Fibroblast of lung (primary cell): ENCODE data around the gene PRG2. TPM values are rescaled to one million over a fixed set of nuclear protein-coding genes. Genes with fewer than 3 reads are reported as not detected.

Experiments
- DNase-seq, 2 donors: peaks; one replicate each; pipeline versions ENCODE4 v3.0.0 to v3.0.0-alpha.2; 2010; ENCODE audit warnings: low read depth in 2 of 2
- H2AFZ ChIP-seq: 2 replicates; pipeline ENCODE4 v1.5.1; 2012; ENCODE audit warnings: low read length, control low read depth, inconsistent platforms
- H3K27ac ChIP-seq: 2 replicates; pipeline ENCODE4 v1.5.1; 2011; ENCODE audit warnings: low read length, control low read depth; ENCODE audit not compliant: insufficient read depth
- H3K27me3 ChIP-seq: 2 replicates; pipeline ENCODE4 v1.5.1; 2011; ENCODE audit warnings: mild to moderate bottlenecking, low read length; ENCODE audit not compliant: control insufficient read depth, insufficient read depth
- H3K36me3 ChIP-seq: 2 replicates; pipeline ENCODE4 v1.5.1; 2011; ENCODE audit warnings: low read length; ENCODE audit not compliant: control insufficient read depth, insufficient read depth
- H3K4me1 ChIP-seq: 2 replicates; pipeline ENCODE4 v1.5.1; 2011; ENCODE audit warnings: low read length; ENCODE audit not compliant: control insufficient read depth, insufficient read depth; ENCODE audit errors: extremely low read depth
- H3K4me2 ChIP-seq: 2 replicates; pipeline ENCODE4 v1.5.1; 2011; ENCODE audit warnings: low read length, control low read depth; ENCODE audit not compliant: insufficient read depth; ENCODE audit errors: extremely low read depth
- H3K4me3 ChIP-seq, 4 experiments: fragments of 200-600 bp in 1 of 4; sonication (generic) in 1 of 4; replicated peaks in 1 of 4; 2 replicates each; pipeline ENCODE4 v1.5.1; 2011 to 2016; ENCODE audit warnings: low read length in 4 of 4, low read depth in 3 of 4, mild to moderate bottlenecking in 3 of 4, control low read depth in 2 of 4, inconsistent platforms in 1 of 4, mixed read lengths in 1 of 4; ENCODE audit not compliant: insufficient read depth in 1 of 4; ENCODE audit errors: control extremely low read depth in 1 of 4
- H3K79me2 ChIP-seq: 2 replicates; pipeline ENCODE4 v1.5.1; 2012; ENCODE audit warnings: mild to moderate bottlenecking, low read length, inconsistent platforms; ENCODE audit not compliant: control insufficient read depth, insufficient read depth
- H3K9ac ChIP-seq: 2 replicates; pipeline ENCODE4 v1.5.1; 2011; ENCODE audit warnings: mild to moderate bottlenecking, low read length, control low read depth; ENCODE audit not compliant: insufficient read depth
- H3K9me3 ChIP-seq: 2 replicates; pipeline ENCODE4 v1.5.1; 2012; ENCODE audit warnings: low read depth, low read length; ENCODE audit not compliant: control insufficient read depth, insufficient read depth
- H4K20me1 ChIP-seq: 2 replicates; pipeline ENCODE4 v1.5.1; 2011; ENCODE audit warnings: low read length; ENCODE audit not compliant: control insufficient read depth, insufficient read depth; ENCODE audit errors: extremely low read depth
- EZH2 ChIP-seq: IDR thresholded peaks from 2 replicates; pipeline ENCODE4 v1.5.1; 2012; ENCODE audit warnings: low read length, control low read depth, mild to moderate bottlenecking; ENCODE audit errors: missing control alignments
- polyA minus RNA-seq: library from RNA; depleted of rRNA, polyadenylated mRNA; stranded (reverse); fragments of >200 nt; gene quantifications from 2 replicates; pipeline ENCODE4 v1.2.3, GENCODE V29; 2011; ENCODE audit warnings: low replicate concordance
- polyA plus RNA-seq, 2 donors: library from polyadenylated mRNA; depleted of rRNA in 1 of 2; stranded (reverse) in 1 of 2; unstranded in 1 of 2; fragments of >200 nt; gene quantifications; 2 replicates each; pipeline ENCODE4 v1.2.1, GENCODE V29; 2011 to 2012; ENCODE audit warnings: missing spikeins in 1 of 2
- total RNA-seq: library from RNA; depleted of rRNA; stranded (reverse); fragments of >200 nt; gene quantifications from 2 replicates; pipeline ENCODE4 v1.2.1, GENCODE V29; 2014
- TF ChIP-seq, protein P1 (sequence below), 2 donors: IDR thresholded peaks in 1 of 2; conservative IDR thresholded peaks in 1 of 2; 1 replicate in 1 of 2; 2 replicates in 1 of 2; pipeline ENCODE4 v1.5.1; 2011 to 2012; ENCODE audit warnings: low read length in 2 of 2, control low read depth in 1 of 2, inconsistent platforms in 1 of 2, low read depth in 1 of 2, mild to moderate bottlenecking in 1 of 2

The PRG2 gene, protein sequence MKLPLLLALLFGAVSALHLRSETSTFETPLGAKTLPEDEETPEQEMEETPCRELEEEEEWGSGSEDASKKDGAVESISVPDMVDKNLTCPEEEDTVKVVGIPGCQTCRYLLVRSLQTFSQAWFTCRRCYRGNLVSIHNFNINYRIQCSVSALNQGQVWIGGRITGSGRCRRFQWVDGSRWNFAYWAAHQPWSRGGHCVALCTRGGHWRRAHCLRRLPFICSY
- not detected in 2 replicates for total RNA-seq
- polyA plus RNA-seq, result not detected in 2 replicates
- polyA plus RNA-seq (2012), result 0.12 TPM in 1 of 2 replicates, not detected in the other
- polyA minus RNA-seq, result not detected in 2 replicates

DNA sequence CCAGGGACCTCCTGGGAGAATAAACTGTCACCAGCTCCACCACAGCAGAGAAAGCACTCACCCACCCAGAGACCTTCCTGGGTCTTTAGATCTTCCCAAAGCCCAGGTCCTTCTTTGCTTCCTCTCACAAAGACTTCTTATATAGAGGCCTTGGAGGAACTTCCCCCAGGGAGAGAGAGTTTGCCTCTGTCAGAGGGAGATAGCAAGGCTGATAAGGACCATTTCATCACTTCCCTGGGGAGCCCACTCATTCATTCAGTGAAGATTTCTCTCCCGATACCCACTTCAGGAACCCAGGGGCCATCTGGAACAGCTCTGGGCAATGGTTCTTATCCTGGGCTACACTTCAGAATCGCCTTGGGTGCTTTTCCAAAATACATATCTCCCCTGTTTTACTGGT is at the start of gene PRG2:
TSS of gene PRG2 (minus strand) at position 116 of the 400 bp plus-strand sequence. CDS start 706 bp downstream, outside the sequence.
- Histone ChIP-seq H2AFZ (no peak within 1 kb of the TSS), H3K9me3 (no peaks in the 10 kb centered on the region), H3K4me2 (no peak within 1 kb of the TSS), H3K27ac (no peak within 1 kb of the TSS), H3K36me3 (no peaks in the 10 kb centered on the region), H3K27me3 (peaks cover 18% of the 10 kb centered on the region), H3K4me3 (no peak within 1 kb of the TSS), H4K20me1 (no peaks in the 10 kb centered on the region), H3K4me1 (no peaks in the 10 kb centered on the region), H3K79me2 (no peaks in the 10 kb centered on the region), H3K9ac (no peak within 1 kb of the TSS)
- TF ChIP-seq EZH2, result no peak
- TF ChIP-seq, protein P1, sequence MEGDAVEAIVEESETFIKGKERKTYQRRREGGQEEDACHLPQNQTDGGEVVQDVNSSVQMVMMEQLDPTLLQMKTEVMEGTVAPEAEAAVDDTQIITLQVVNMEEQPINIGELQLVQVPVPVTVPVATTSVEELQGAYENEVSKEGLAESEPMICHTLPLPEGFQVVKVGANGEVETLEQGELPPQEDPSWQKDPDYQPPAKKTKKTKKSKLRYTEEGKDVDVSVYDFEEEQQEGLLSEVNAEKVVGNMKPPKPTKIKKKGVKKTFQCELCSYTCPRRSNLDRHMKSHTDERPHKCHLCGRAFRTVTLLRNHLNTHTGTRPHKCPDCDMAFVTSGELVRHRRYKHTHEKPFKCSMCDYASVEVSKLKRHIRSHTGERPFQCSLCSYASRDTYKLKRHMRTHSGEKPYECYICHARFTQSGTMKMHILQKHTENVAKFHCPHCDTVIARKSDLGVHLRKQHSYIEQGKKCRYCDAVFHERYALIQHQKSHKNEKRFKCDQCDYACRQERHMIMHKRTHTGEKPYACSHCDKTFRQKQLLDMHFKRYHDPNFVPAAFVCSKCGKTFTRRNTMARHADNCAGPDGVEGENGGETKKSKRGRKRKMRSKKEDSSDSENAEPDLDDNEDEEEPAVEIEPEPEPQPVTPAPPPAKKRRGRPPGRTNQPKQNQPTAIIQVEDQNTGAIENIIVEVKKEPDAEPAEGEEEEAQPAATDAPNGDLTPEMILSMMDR (conservative IDR thresholded peaks at IDR 0.05 in 1 of 2, IDR thresholded peaks at IDR 0.05 in 1 of 2; ENCODE audit: low read depth in 1 of 2, low read length in 2 of 2), result no peak
- no peak for DNase-seq

DNA sequence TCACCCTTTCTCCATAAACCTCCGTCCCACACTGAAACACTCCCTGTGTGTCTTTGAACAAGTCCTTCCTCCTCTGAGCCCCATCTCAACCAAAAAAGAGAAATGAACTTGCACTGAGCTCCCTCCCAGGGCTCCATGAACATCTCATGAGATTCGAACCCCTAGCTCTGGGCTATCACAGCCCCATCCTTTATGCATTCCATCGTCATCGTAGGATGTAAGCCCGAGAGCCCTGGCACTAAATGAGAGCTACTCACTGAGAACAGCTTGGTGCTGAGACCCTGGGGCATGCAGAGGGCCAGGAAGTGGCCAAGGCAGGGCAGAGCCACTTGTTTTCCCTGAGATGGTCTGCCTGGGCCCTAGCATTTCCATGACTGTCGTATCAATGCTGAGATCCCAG is 49.3 kb upstream of the PRG2 start:
- Histone ChIP-seq H3K27me3 (no peaks in the 10 kb centered on the region), H3K9me3 (no peaks in the 10 kb centered on the region), H3K27ac (no peak overlapping the region), H4K20me1 (no peaks in the 10 kb centered on the region), H3K4me3 (no peak overlapping the region), H3K79me2 (no peaks in the 10 kb centered on the region), H2AFZ (no peak overlapping the region), H3K4me2 (no peak overlapping the region), H3K9ac (no peak overlapping the region), H3K4me1 (peaks cover 6% of the 10 kb centered on the region), H3K36me3 (no peaks in the 10 kb centered on the region)
- TF ChIP-seq, protein P1 (conservative IDR thresholded peaks at IDR 0.05 in 1 of 2, IDR thresholded peaks at IDR 0.05 in 1 of 2; ENCODE audit: low read depth in 1 of 2, low read length in 2 of 2), result no peak
- TF ChIP-seq EZH2, result no peak
- no peak for DNase-seq

DNA sequence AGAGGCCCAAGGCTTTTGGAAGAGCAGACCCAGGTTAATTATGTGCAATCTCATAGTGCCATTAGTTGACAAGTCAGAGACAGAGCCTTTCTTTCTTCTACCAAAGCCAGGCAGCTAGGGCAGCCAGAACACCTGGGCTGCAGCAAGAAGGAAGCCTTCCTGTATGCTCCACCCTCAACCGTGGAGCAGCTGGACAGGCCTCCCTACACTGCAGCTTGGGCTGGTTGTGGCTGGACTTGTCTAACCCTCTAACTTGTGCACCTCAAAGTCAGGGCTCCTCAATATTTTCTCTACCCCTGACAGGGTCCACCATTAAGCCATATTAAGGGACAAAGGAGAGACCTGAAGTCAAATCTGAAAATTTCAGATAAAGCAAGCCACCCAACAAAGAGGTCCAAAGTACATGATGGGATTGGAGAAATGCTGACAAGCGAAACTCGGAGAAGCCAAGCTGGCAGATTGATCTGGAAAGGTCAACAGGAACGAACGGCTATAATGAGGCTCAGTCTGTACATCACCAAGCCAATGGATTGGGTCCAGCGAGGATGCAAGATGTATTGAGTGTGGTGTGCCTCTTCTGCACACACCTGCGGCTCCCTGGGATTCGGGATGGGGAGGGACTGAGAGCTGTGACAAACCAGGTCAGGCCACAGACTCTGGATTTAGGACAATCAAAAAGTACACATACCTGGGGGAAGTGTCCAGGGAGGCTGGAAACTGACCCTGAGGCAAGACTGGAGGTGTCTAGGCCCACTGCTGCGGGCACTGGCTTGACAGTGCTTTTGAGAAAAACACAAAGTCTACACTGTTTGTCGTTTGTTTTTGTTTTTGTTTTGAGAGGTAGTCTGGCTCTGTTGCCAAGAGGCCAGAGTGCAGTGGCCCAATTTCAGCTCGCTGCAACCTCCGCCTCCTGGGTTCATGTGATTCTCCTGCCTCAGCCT is 48.2 kb upstream of the PRG2 start:
- no peak for DNase-seq
- no peak for TF ChIP-seq EZH2
- TF ChIP-seq, protein P1 (conservative IDR thresholded peaks at IDR 0.05 in 1 of 2, IDR thresholded peaks at IDR 0.05 in 1 of 2; ENCODE audit: low read depth in 1 of 2, low read length in 2 of 2), result no peak
- no peak overlapping the region for H3K4me2 ChIP-seq

More for the DNA sequence above, 48.2 kb upstream of the PRG2 start:
- Histone ChIP-seq H4K20me1 (no peaks in the 10 kb centered on the region), H3K9ac (no peak overlapping the region), H3K4me3 (no peak overlapping the region), H3K27ac (no peak overlapping the region), H3K36me3 (no peaks in the 10 kb centered on the region), H3K27me3 (no peaks in the 10 kb centered on the region), H3K4me1 (peaks cover 11% of the 10 kb centered on the region), H3K9me3 (no peaks in the 10 kb centered on the region), H2AFZ (no peak overlapping the region), H3K79me2 (no peaks in the 10 kb centered on the region)
